ENCODE results near the gene FBF1. TPM values are rescaled to one million over a fixed set of nuclear protein-coding genes. Genes with fewer than 3 reads are reported as not detected.
"Not testable (repeated sequence)": the region's sequence is repeated elsewhere in the genome, so short reads cannot be mapped to it uniquely, and the experiment has no call there.

Gene FBF1
- polyA plus RNA-seq, 1 experiment = 2.5 TPM

- DNase-seq (ENCODE audit: low read depth, low spot score) = no peak
- no peak overlapping the region for H3K27ac ChIP-seq (ENCODE audit: low read depth, low read length)
- H3K4me3 ChIP-seq (ENCODE audit: low read depth, low read length) = peak overlapping the region; percentile 22
- TF ChIP-seq CTCF (IDR thresholded peaks at IDR 0.05; ENCODE audit: low read depth, low read length) = no peak
- H3K9me3 ChIP-seq (ENCODE audit: control insufficient read depth, insufficient read depth, low read length) = no peaks in the 10 kb centered on the region
- no peaks in the 10 kb centered on the region for H3K27me3 ChIP-seq (ENCODE audit: control insufficient read depth, insufficient read depth, low read length)
- ChIA-PET CTCF (no interaction called here), POLR2A (no interaction called here)
Observed at GRCh38 chr17:75976175-75976848, 35.5 kb upstream of the FBF1 start.

GRCh38 chr17:75975757-75976174, 34.9 kb upstream of the FBF1 start:
- Histone ChIP-seq H3K27me3 (ENCODE audit: control insufficient read depth, insufficient read depth, low read length) (no peaks in the 10 kb centered on the region), H3K27ac (ENCODE audit: low read depth, low read length) (no peak overlapping the region), H3K9me3 (ENCODE audit: control insufficient read depth, insufficient read depth, low read length) (no peaks in the 10 kb centered on the region), H3K4me3 (ENCODE audit: low read depth, low read length) (no peak overlapping the region)
- POLR2A ChIA-PET = no interaction called here
- DNase-seq (ENCODE audit: low read depth, low spot score) = no peak
- TF ChIP-seq CTCF (IDR thresholded peaks at IDR 0.05; ENCODE audit: low read depth, low read length) = no peak
- CTCF ChIA-PET = no interaction called here

GRCh38 chr17:75975187-75975586, 34.3 kb upstream of the FBF1 start:
- H3K27me3 ChIP-seq (ENCODE audit: control insufficient read depth, insufficient read depth, low read length); DNase-seq (ENCODE audit: low read depth, low spot score); H3K4me3 ChIP-seq (ENCODE audit: low read depth, low read length); POLR2A ChIA-PET; H3K27ac ChIP-seq (ENCODE audit: low read depth, low read length); H3K9me3 ChIP-seq (ENCODE audit: control insufficient read depth, insufficient read depth, low read length): not testable (repeated sequence)
- CTCF ChIA-PET = interaction anchor here (0.9 kb wide), 1 partner anchor 39 kb away, joined by 3 read pairs; no protein-coding TSS in a partner anchor

GRCh38 chr17:75970626-75971025, 29.8 kb upstream of the FBF1 start:
- no peak for DNase-seq (ENCODE audit: low read depth, low spot score)
- CTCF ChIA-PET = interaction anchor here (1.1 kb wide), 1 partner anchor 30 kb away, joined by 4 read pairs; the partner anchor contains the start of gene CDK3
- Histone ChIP-seq H3K27ac (ENCODE audit: low read depth, low read length) (peak overlapping the region; percentile 21), H3K9me3 (ENCODE audit: control insufficient read depth, insufficient read depth, low read length) (no peaks in the 10 kb centered on the region), H3K4me3 (ENCODE audit: low read depth, low read length) (no peak overlapping the region), H3K27me3 (ENCODE audit: control insufficient read depth, insufficient read depth, low read length) (no peaks in the 10 kb centered on the region)
- TF ChIP-seq CTCF (IDR thresholded peaks at IDR 0.05; ENCODE audit: low read depth, low read length) = no peak
- POLR2A ChIA-PET = no interaction called here

- Histone ChIP-seq H3K9me3 (ENCODE audit: control insufficient read depth, insufficient read depth, low read length) (no peaks in the 10 kb centered on the region), H3K27me3 (ENCODE audit: control insufficient read depth, insufficient read depth, low read length) (no peaks in the 10 kb centered on the region), H3K4me3 (ENCODE audit: low read depth, low read length) (no peak overlapping the region), H3K27ac (ENCODE audit: low read depth, low read length) (peak overlapping the region; percentile 21)
- CTCF ChIA-PET = no interaction called here
- no peak for TF ChIP-seq CTCF (IDR thresholded peaks at IDR 0.05; ENCODE audit: low read depth, low read length)
- DNase-seq (ENCODE audit: low read depth, low spot score) = no peak
- POLR2A ChIA-PET = interaction anchor here (0.6 kb wide), 1 partner anchor 140 kb away, joined by 4 read pairs; no protein-coding TSS in a partner anchor
Observed at GRCh38 chr17:75970011-75970523, 29.2 kb upstream of the FBF1 start.

DNA sequence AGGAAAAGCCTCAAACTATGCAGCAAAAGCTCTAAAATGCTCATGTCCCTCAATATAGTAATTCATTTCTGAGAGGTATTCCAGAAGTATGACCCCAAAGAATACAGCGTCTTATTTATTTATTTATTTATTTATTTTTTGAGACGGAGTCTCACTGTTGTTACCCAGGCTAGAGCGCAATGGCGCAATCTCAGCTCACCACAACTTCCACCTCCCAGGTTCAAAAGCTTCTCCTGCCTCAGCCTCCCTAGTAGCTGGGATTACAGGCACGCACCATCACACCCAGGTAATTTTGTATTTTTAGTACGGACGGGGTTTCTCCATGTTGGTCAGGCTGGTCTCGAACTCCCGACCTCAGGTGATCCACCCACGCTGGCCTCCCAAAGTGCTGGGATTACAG, 28.2 kb upstream of the FBF1 start:
- POLR2A ChIA-PET; H3K9me3 ChIP-seq (ENCODE audit: control insufficient read depth, insufficient read depth, low read length); DNase-seq (ENCODE audit: low read depth, low spot score); H3K27me3 ChIP-seq (ENCODE audit: control insufficient read depth, insufficient read depth, low read length); CTCF ChIA-PET; H3K27ac ChIP-seq (ENCODE audit: low read depth, low read length); H3K4me3 ChIP-seq (ENCODE audit: low read depth, low read length): not testable (repeated sequence)
